Tibial nerve (tissue), 4 donors: ENCODE results near the gene ELMO3. TPM values are rescaled to one million over a fixed set of nuclear protein-coding genes. Genes with fewer than 3 reads are reported as not detected.

Experiments used
- DNase-seq, 2 donors: peaks; one replicate each; pipeline ENCODE4 v3.0.0-alpha.2; 2019; ENCODE audit warnings: low spot score in 2 of 2
- H3K27ac ChIP-seq, 4 donors: fragments of 200-600 bp; sonication (generic) in 3 of 4; one replicate each; pipeline ENCODE4 v1.5.1; 2017 to 2019; ENCODE audit warnings: mild to moderate bottlenecking in 1 of 4
- H3K27me3 ChIP-seq, 2 donors: fragments of 200-600 bp; sonication (generic) in 1 of 2; one replicate each; pipeline versions ENCODE4 v1.5.1 to v1.6.0; 2017 to 2019
- H3K36me3 ChIP-seq, 3 donors: fragments of 200-600 bp; sonication (generic); one replicate each; pipeline ENCODE4 v1.5.1; 2018 to 2019
- H3K4me1 ChIP-seq, 4 donors: fragments of 200-600 bp; sonication (generic) in 3 of 4; one replicate each; pipeline ENCODE4 v1.5.1; 2017 to 2019
- H3K4me3 ChIP-seq, 4 donors: fragments of 200-600 bp; sonication (generic) in 3 of 4; one replicate each; pipeline ENCODE4 v1.5.1; 2017 to 2019; ENCODE audit warnings: mild to moderate bottlenecking in 1 of 4, moderate library complexity in 1 of 4
- H3K9me3 ChIP-seq, 4 donors: fragments of 200-600 bp; sonication (generic) in 3 of 4; one replicate each; pipeline ENCODE4 v1.5.1; 2017 to 2019
- EP300 ChIP-seq, 2 donors: sonication (generic); formaldehyde crosslinking; IDR thresholded peaks; one replicate each; pipeline ENCODE4 v1.6.1; 2017; ENCODE audit warnings: antibody characterized with exemption in 2 of 2, mild to moderate bottlenecking in 1 of 2
- POLR2A ChIP-seq, 2 donors: fragments of 450-650 bp; IDR thresholded peaks; one replicate each; pipeline ENCODE4 v1.6.1; 2017; ENCODE audit warnings: antibody characterized with exemption in 2 of 2, mild to moderate bottlenecking in 2 of 2, moderate library complexity in 2 of 2
- WGBS, 2 donors: methylation state at CpG; one replicate each; pipeline ENCODE4 v1.1.5; 2018; 5-methylcytosine and 5-hydroxymethylcytosine counted together
- total RNA-seq, 4 donors: library from RNA; depleted of rRNA; stranded (reverse); fragments of >200 nt; gene quantifications; one replicate each; pipeline ENCODE4 v1.1.0, GENCODE V29; 2016
- TF ChIP-seq, protein P1 (sequence below), 5 experiments: fragments of 200-600 bp in 3 of 5; fragments of 450-650 bp in 2 of 5; sonication (generic) in 3 of 5; IDR thresholded peaks; one replicate each; pipeline ENCODE4 v1.5.1; 2016 to 2019; ENCODE audit warnings: antibody characterized with exemption in 5 of 5, mild to moderate bottlenecking in 3 of 5, moderate library complexity in 2 of 5

The ELMO3 gene
- total RNA-seq, 4 donors from 2014 or later, result 2.4 to 14.4 (median 4.4) TPM

DNA sequence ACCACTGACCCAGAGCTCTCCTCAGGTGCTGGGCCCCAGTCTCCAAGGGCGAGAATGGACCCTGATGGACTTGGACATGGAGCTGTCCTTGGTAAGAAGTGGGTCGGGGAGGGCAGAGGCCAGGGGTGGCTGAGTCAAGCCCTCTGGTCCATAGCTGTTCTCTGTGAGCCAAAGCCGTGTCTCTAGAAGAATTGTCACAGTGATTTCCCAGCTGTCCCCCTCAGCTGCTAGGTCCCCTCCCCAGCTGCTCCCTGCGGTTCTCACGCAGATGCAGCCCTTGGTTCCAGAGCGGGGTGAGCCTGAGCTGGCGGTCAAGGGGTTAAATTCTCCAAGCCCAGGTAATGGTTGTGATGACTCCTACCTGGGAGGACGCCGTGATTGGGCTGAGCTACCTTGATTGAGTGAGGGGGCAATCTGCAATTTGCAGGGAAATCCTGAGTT is 29.9 kb upstream of the ELMO3 start:
- H3K4me3 ChIP-seq, result no peak overlapping the region
- no peak for TF ChIP-seq POLR2A (IDR thresholded peaks at IDR 0.05)
- no peak for TF ChIP-seq EP300 (IDR thresholded peaks at IDR 0.05)
- TF ChIP-seq, protein P1, sequence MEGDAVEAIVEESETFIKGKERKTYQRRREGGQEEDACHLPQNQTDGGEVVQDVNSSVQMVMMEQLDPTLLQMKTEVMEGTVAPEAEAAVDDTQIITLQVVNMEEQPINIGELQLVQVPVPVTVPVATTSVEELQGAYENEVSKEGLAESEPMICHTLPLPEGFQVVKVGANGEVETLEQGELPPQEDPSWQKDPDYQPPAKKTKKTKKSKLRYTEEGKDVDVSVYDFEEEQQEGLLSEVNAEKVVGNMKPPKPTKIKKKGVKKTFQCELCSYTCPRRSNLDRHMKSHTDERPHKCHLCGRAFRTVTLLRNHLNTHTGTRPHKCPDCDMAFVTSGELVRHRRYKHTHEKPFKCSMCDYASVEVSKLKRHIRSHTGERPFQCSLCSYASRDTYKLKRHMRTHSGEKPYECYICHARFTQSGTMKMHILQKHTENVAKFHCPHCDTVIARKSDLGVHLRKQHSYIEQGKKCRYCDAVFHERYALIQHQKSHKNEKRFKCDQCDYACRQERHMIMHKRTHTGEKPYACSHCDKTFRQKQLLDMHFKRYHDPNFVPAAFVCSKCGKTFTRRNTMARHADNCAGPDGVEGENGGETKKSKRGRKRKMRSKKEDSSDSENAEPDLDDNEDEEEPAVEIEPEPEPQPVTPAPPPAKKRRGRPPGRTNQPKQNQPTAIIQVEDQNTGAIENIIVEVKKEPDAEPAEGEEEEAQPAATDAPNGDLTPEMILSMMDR (IDR thresholded peaks at IDR 0.05), result no peak
- H3K36me3 ChIP-seq, result no peaks in the 10 kb centered on the region
- peaks cover 0 to 65% (median 42%) of the 10 kb centered on the region in 4 donors for H3K4me1 ChIP-seq
- no peak for DNase-seq
- peak overlapping the region in 2 of 4 donors; percentile 83 to 94 for H3K27ac ChIP-seq
- peaks cover 0 to 37% of the 10 kb centered on the region in 2 donors for H3K27me3 ChIP-seq
- WGBS, 2 donors, result 21 to 53% methylated on average over 5 to 9 of the region's 9 CpGs
- H3K9me3 ChIP-seq, result no peaks in the 10 kb centered on the region

DNA sequence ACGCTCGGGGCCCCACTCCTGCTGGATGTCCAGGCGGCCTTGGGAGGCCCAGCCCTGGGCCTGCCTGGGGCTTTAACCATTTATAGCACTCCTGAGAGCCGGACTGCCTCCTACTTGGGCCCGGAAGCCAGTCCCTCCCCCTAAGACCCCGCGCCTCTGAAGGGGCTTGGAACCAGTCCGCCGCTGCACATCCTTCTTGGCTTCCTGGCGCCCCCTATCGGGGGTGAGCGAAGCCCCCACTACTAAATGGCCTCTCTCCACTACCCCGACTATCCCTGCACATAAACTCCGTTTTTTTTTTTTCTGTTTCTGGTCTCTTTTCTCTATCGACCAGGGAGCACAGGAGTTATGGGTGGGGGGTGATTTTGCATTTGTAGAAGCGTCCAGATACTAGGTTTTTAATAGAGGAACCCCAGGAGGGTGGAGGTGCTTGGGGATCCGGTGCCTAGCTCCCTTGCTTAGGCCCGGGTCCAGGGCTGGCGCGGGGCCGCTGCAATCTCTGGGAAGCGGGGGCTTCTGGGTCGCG is 29.2 kb upstream of the ELMO3 start:
- peak overlapping the region; percentile 83 to 94 (median 88) for H3K27ac ChIP-seq
- DNase-seq, result peak in 1 of 2 donors; percentile 20
- peaks cover 0 to 65% (median 43%) of the 10 kb centered on the region in 4 donors for H3K4me1 ChIP-seq
- H3K27me3 ChIP-seq, result peaks cover 0 to 33% of the 10 kb centered on the region in 2 donors
- peak overlapping the region; percentile 34 to 57 (median 40) for H3K4me3 ChIP-seq
- TF ChIP-seq EP300 (IDR thresholded peaks at IDR 0.05) (no peak), POLR2A (IDR thresholded peaks at IDR 0.05) (no peak)
- TF ChIP-seq, protein P1 (IDR thresholded peaks at IDR 0.05), result peak in 4 of 5 experiments; percentile 23 to 44 (median 34)
- 6 to 8% methylated on average over 24 of the region's 24 CpGs for WGBS, 2 donors
- H3K9me3 ChIP-seq, result no peaks in the 10 kb centered on the region
- no peaks in the 10 kb centered on the region for H3K36me3 ChIP-seq

DNA sequence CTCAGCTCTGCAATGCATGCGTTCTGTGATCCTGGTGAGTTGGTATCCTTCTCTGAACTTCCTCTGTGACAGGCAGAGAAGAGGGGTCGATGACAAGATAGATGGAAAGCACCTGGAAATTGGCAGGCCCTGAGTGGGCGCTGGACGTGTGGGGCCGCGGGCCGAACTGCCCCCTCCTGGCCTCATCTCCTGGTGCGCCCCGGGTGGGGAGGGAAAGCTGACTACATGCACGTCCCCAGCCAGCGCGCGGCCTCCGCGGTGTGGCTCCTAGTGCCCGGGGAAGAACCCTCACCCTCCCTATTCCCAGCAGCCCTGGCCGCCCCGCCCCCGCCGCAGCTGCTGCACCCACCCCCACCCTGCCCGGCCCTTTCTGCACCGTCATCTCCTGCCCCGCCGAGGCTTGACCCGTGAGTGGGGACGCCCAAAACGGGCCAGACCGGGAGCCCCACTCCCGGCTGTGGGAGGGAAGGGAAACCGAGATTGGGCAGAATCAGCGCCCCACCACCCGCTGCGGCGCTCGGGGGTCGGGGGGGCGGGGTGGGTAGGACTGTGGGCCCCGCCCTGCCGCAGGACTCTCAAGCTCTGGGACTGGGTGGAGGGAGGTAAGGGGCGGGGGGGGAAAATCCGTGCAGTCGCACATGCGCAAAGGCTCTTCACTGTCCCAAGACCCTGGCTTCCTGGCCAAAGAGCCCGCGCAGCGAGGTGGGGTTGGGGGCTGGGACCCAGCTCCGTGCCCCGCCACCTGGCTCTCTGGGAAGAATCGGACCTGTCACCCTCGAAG is 28.6 kb upstream of the ELMO3 start, which contains the start of gene NOL3:
Gene NOL3, plus strand, starts transcription at position 371 of the 781 bp plus-strand sequence.
- WGBS, 2 donors, result 1 to 10% methylated on average over 8 to 44 of the region's 50 CpGs
- DNase-seq, result peak; percentile 62 to 76
- Histone ChIP-seq H3K36me3 (no peaks in the 10 kb centered on the region), H3K27ac (peak within 1 kb of the TSS; percentile 83 to 94 (median 88)), H3K4me1 (peaks cover 0 to 64% (median 40%) of the 10 kb centered on the region in 4 donors), H3K9me3 (no peaks in the 10 kb centered on the region), H3K4me3 (peak within 1 kb of the TSS; percentile 34 to 57 (median 40)), H3K27me3 (peaks cover 0 to 26% of the 10 kb centered on the region in 2 donors)
- peak in 1 of 2 donors; percentile 8 for TF ChIP-seq POLR2A (IDR thresholded peaks at IDR 0.05)
- TF ChIP-seq EP300 (IDR thresholded peaks at IDR 0.05), result peak in 1 of 2 donors; percentile 44
- TF ChIP-seq, protein P1 (IDR thresholded peaks at IDR 0.05), result no peak

DNA sequence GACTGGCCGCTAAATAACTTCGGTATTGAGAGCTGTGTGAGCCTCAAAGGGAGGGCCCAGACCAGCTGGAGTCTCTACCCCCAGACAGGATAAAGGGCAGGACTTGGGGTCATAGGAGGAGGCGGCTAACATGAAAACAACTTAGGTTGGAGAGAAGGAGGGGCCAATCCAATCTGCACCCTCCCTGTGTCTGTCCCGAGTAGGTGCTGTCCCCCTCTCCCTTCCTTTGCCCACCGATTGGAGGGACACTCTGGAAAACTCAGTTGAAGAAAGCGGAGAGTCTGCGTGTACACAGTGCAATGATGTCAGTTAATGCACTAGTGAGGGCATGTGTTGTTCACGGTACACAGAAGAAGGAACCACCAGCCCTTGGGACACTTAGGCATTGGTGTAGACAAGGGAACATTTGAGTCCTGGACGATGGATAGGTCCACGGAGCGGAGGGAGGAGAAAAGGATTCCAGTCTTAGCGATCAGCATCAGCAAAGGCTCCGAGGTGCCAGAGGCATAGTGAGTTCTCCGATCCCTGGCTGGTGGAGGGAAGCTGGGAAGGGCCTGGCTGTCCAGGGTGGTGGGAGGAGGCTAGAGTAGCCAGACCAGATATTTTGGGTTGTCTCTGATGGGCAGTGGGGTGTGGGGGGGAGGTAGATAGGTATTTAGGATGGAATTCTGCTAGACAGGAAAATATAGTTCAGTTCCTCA is 27.8 kb upstream of the ELMO3 start:
- H3K36me3 ChIP-seq, result no peaks in the 10 kb centered on the region
- peak overlapping the region; percentile 83 to 94 (median 88) for H3K27ac ChIP-seq
- WGBS, 2 donors, result 34 to 36% methylated on average over 14 of the region's 14 CpGs

More for the DNA sequence above, 27.8 kb upstream of the ELMO3 start:
- Histone ChIP-seq H3K27me3 (peaks cover 0 to 19% of the 10 kb centered on the region in 2 donors), H3K4me3 (peak overlapping the region; percentile 34 to 57 (median 40)), H3K4me1 (peaks cover 0 to 57% (median 36%) of the 10 kb centered on the region in 4 donors), H3K9me3 (no peaks in the 10 kb centered on the region)
- peak in 1 of 2 donors; percentile 32 for DNase-seq
- TF ChIP-seq, protein P1 (IDR thresholded peaks at IDR 0.05), result no peak
- no peak for TF ChIP-seq POLR2A (IDR thresholded peaks at IDR 0.05)
- TF ChIP-seq EP300 (IDR thresholded peaks at IDR 0.05), result peak in 1 of 2 donors; percentile 36
